Retinal pigment epithelial cell (primary cell): ENCODE measurements around the gene KLK8.

ENCODE experiments used
- DNase-seq: peaks from one replicate; pipeline ENCODE4 v3.0.0-alpha.2; 2010; ENCODE audit warnings: low read depth
- H3K4me3 ChIP-seq: 2 replicates; pipeline ENCODE4 v1.5.1; 2011; ENCODE audit warnings: mild to moderate bottlenecking, low read length, control low read depth, moderate library complexity
- CTCF ChIP-seq: conservative IDR thresholded peaks from 2 replicates; pipeline ENCODE4 v1.5.1; 2011; ENCODE audit warnings: low read depth, low read length, control low read depth, inconsistent platforms

Gene KLK8

GRCh38 chr19:50947123-50947522 lies 54.3 kb downstream of the KLK8 start:
- no peak overlapping the region for H3K4me3 ChIP-seq
- no peak for TF ChIP-seq CTCF
- DNase-seq, result no peak
